Measurements from ENCODE around the gene POLK.

- TF ChIP-seq TEAD4 (IDR thresholded peaks at IDR 0.05) (no peak), EGR1 (IDR thresholded peaks at IDR 0.05) (no peak), YY1 (IDR thresholded peaks at IDR 0.05; ENCODE audit: low read depth) (no peak), EP300 (IDR thresholded peaks at IDR 0.05; ENCODE audit: borderline replicate concordance) (no peak), TCF12 (IDR thresholded peaks at IDR 0.05; ENCODE audit: low read depth) (no peak), RAD21 (IDR thresholded peaks at IDR 0.05; ENCODE audit: low read depth) (no peak), CREB1 (IDR thresholded peaks at IDR 0.05; ENCODE audit: low read depth) (no peak), TAF1 (IDR thresholded peaks at IDR 0.05; ENCODE audit: low read depth) (no peak), NFIC (IDR thresholded peaks at IDR 0.05) (no peak), FOXM1 (IDR thresholded peaks at IDR 0.05; ENCODE audit: borderline replicate concordance, low read depth) (no peak)
- TF ChIP-seq, protein P1, sequence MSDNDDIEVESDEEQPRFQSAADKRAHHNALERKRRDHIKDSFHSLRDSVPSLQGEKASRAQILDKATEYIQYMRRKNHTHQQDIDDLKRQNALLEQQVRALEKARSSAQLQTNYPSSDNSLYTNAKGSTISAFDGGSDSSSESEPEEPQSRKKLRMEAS (IDR thresholded peaks at IDR 0.05), result no peak
- TF ChIP-seq, protein P2, sequence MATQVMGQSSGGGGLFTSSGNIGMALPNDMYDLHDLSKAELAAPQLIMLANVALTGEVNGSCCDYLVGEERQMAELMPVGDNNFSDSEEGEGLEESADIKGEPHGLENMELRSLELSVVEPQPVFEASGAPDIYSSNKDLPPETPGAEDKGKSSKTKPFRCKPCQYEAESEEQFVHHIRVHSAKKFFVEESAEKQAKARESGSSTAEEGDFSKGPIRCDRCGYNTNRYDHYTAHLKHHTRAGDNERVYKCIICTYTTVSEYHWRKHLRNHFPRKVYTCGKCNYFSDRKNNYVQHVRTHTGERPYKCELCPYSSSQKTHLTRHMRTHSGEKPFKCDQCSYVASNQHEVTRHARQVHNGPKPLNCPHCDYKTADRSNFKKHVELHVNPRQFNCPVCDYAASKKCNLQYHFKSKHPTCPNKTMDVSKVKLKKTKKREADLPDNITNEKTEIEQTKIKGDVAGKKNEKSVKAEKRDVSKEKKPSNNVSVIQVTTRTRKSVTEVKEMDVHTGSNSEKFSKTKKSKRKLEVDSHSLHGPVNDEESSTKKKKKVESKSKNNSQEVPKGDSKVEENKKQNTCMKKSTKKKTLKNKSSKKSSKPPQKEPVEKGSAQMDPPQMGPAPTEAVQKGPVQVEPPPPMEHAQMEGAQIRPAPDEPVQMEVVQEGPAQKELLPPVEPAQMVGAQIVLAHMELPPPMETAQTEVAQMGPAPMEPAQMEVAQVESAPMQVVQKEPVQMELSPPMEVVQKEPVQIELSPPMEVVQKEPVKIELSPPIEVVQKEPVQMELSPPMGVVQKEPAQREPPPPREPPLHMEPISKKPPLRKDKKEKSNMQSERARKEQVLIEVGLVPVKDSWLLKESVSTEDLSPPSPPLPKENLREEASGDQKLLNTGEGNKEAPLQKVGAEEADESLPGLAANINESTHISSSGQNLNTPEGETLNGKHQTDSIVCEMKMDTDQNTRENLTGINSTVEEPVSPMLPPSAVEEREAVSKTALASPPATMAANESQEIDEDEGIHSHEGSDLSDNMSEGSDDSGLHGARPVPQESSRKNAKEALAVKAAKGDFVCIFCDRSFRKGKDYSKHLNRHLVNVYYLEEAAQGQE (IDR thresholded peaks at IDR 0.05; ENCODE audit: low read depth), result no peak
- TF ChIP-seq, protein P3, sequence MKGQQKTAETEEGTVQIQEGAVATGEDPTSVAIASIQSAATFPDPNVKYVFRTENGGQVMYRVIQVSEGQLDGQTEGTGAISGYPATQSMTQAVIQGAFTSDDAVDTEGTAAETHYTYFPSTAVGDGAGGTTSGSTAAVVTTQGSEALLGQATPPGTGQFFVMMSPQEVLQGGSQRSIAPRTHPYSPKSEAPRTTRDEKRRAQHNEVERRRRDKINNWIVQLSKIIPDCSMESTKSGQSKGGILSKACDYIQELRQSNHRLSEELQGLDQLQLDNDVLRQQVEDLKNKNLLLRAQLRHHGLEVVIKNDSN (IDR thresholded peaks at IDR 0.05), result no peak
These were observed 2.1 kb downstream of the POLK start for GRCh38 chr5:75513841-75514240.
